BJ (cell line): Measurements from ENCODE around the gene TRPC6. TPM values are rescaled to one million over a fixed set of nuclear protein-coding genes. Genes with fewer than 3 reads are reported as not detected.

ENCODE experiments used
- CTCF ChIA-PET: fragments of 350-600 bp; formaldehyde crosslinking; extraction: SDS; loops from one replicate; lab custom pipeline; 2021; ENCODE audit warnings: antibody characterized with exemption, inconsistent platforms; lab: Yijun Ruan, JAX
- POLR2A ChIA-PET: fragments of 300-600 bp; sonication (Branson Sonifier 250); formaldehyde crosslinking; extraction: SDS; loops from one replicate; lab custom pipeline; 2021; ENCODE audit warnings: antibody characterized with exemption; lab: Charles Lee
- DNase-seq: peaks from one replicate; pipeline ENCODE4 v3.0.0-alpha.2; 2011; ENCODE audit warnings: low read depth
- H3K27me3 ChIP-seq: 2 replicates; pipeline ENCODE4 v1.6.0; 2011; ENCODE audit warnings: low read length; ENCODE audit not compliant: control insufficient read depth, insufficient read depth
- H3K36me3 ChIP-seq: 2 replicates; pipeline ENCODE4 v1.5.1; 2011; ENCODE audit warnings: low read length; ENCODE audit not compliant: control insufficient read depth, insufficient read depth
- H3K4me3 ChIP-seq: 2 replicates; pipeline ENCODE4 v1.5.1; 2011; ENCODE audit warnings: low read depth, mild to moderate bottlenecking, control low read depth, low read length
- CTCF ChIP-seq: IDR thresholded peaks from 2 replicates; pipeline ENCODE4 v1.5.1; 2011; ENCODE audit warnings: low read depth, mild to moderate bottlenecking, control low read depth, inconsistent platforms, low read length, moderate library complexity; ENCODE audit not compliant: insufficient read depth
- polyA plus RNA-seq: library from polyadenylated mRNA; depleted of rRNA; stranded (reverse); fragments of >200 nt; gene quantifications from 2 replicates; pipeline ENCODE4 v1.2.3, GENCODE V29; 2011

The TRPC6 gene
- polyA plus RNA-seq, 1 experiment = 5.3 TPM

GRCh38 chr11:101600924-101601323, 17.1 kb upstream of the TRPC6 start:
- Histone ChIP-seq H3K27me3 (no peaks in the 10 kb centered on the region), H3K36me3 (no peaks in the 10 kb centered on the region), H3K4me3 (no peak overlapping the region)
- no peak for DNase-seq
- TF ChIP-seq CTCF = no peak
- CTCF ChIA-PET = interaction anchor here (0.6 kb wide), 1 partner anchor 353 kb away, joined by 3 read pairs; no protein-coding TSS in a partner anchor
- POLR2A ChIA-PET = no interaction called here

- CTCF ChIA-PET = no interaction called here
Observed at GRCh38 chr11:101586965-101587364, 3.2 kb upstream of the TRPC6 start.

GRCh38 chr11:101584655-101585054, 848 bp upstream of the TRPC6 start:
- no peak for TF ChIP-seq CTCF
- ChIA-PET POLR2A (no interaction called here), CTCF (no interaction called here)
- Histone ChIP-seq H3K4me3 (no peak overlapping the region), H3K36me3 (no peaks in the 10 kb centered on the region), H3K27me3 (peaks cover 8% of the 10 kb centered on the region; the same call in 1 of the 2 replicates)
- no peak for DNase-seq

More at GRCh38 chr11:101586965-101587364, 3.2 kb upstream of the TRPC6 start:
- no peak overlapping the region for H3K4me3 ChIP-seq
- no peak for TF ChIP-seq CTCF
- H3K36me3 ChIP-seq = no peaks in the 10 kb centered on the region
- peaks cover 8% of the 10 kb centered on the region; the same call in 1 of the 2 replicates for H3K27me3 ChIP-seq
- POLR2A ChIA-PET = no interaction called here
- no peak for DNase-seq

- CTCF ChIA-PET = interaction anchor here (0.6 kb wide), 1 partner anchor 100 kb away, joined by 4 read pairs; no protein-coding TSS in a partner anchor
- DNase-seq = no peak
- peaks cover 8% of the 10 kb centered on the region; the same call in 1 of the 2 replicates for H3K27me3 ChIP-seq
- peak overlapping the region; percentile 43 for H3K4me3 ChIP-seq
- TF ChIP-seq CTCF = no peak
- POLR2A ChIA-PET = no interaction called here
- no peaks in the 10 kb centered on the region for H3K36me3 ChIP-seq
Observed at GRCh38 chr11:101584129-101584515, 315 bp upstream of the TRPC6 start.

- no peak for DNase-seq
- ChIA-PET POLR2A (no interaction called here), CTCF (no interaction called here)
- no peak for TF ChIP-seq CTCF
- Histone ChIP-seq H3K27me3 (peaks cover 8% of the 10 kb centered on the region; the same call in 1 of the 2 replicates), H3K4me3 (peak overlapping the region; percentile 43), H3K36me3 (no peaks in the 10 kb centered on the region)
Observed at GRCh38 chr11:101582989-101583250, 887 bp downstream of the TRPC6 start.
